IMR-90 (cell line): ENCODE measurements around the gene IRAK3. TPM values are rescaled to one million over a fixed set of nuclear protein-coding genes. Genes with fewer than 3 reads are reported as not detected.

Experiments used
- ATAC-seq: fragments of 200-7000 bp; cut with Tn5 transposase; 2 replicates; pipeline ENCODE4 v1.9.1; 2020; ENCODE audit warnings: low read depth, mild to moderate bottlenecking, moderate library complexity
- BruUV-seq: library from RNA; stranded (reverse); fragments of 400-500 nt; replicated peaks from 2 replicates; lab custom pipeline; 2021; lab: Mats Ljungman, UMichigan
- CTCF ChIA-PET: fragments of 300-600 bp; formaldehyde crosslinking; extraction: SDS; loops from one replicate; lab custom pipeline; 2021; ENCODE audit warnings: antibody characterized with exemption; lab: Yijun Ruan, JAX
- POLR2A ChIA-PET: fragments of 300-600 bp; sonication (Branson Sonifier 250); formaldehyde crosslinking; loops from one replicate; lab custom pipeline; 2022; ENCODE audit warnings: antibody characterized with exemption; ENCODE audit not compliant: unreplicated experiment; lab: Charles Lee
- DNase-seq: peaks from one replicate; pipeline ENCODE4 v3.0.0; 2013
- H2AFZ ChIP-seq: replicated peaks from 2 replicates; pipeline ENCODE3; 2013; ENCODE audit warnings: low read length, mild to moderate bottlenecking; ENCODE audit not compliant: poor library complexity
- H2AK5ac ChIP-seq: 2 replicates; pipeline ENCODE4 v1.6.1; 2013; ENCODE audit warnings: low read depth, low read length, inconsistent platforms
- H2AK9ac ChIP-seq: replicated peaks from 2 replicates; pipeline ENCODE3; 2013; ENCODE audit warnings: mild to moderate bottlenecking, low read depth, low read length, moderate library complexity; ENCODE audit not compliant: poor library complexity
- H2BK120ac ChIP-seq: 2 replicates; pipeline ENCODE4 v1.6.1; 2013; ENCODE audit warnings: low read depth, low read length, inconsistent platforms
- H2BK15ac ChIP-seq: 3 replicates; pipeline ENCODE4 v1.6.1; 2013; ENCODE audit warnings: low read depth, low read length, inconsistent platforms
- H2BK20ac ChIP-seq: 2 replicates; pipeline ENCODE4 v1.6.1; 2013; ENCODE audit warnings: low read depth, mild to moderate bottlenecking, inconsistent platforms, low read length, moderate library complexity
- H2BK5ac ChIP-seq: 2 replicates; pipeline ENCODE4 v1.6.1; 2013; ENCODE audit warnings: mild to moderate bottlenecking, low read depth, low read length, inconsistent platforms; ENCODE audit not compliant: poor library complexity, severe bottlenecking
- H3K14ac ChIP-seq: replicated peaks from 2 replicates; pipeline ENCODE4 v1.6.1; 2013; ENCODE audit warnings: low read depth, low read length, inconsistent platforms
- H3K18ac ChIP-seq: 2 replicates; pipeline ENCODE4 v1.6.1; 2013; ENCODE audit warnings: low read depth, low read length, control low read depth
- H3K23ac ChIP-seq: 2 replicates; pipeline ENCODE4 v1.6.1; 2013; ENCODE audit warnings: low read depth, low read length, inconsistent platforms
- H3K27ac ChIP-seq: 2 replicates; pipeline ENCODE4 v1.5.1; 2013; ENCODE audit warnings: mild to moderate bottlenecking, control low read depth, low read length; ENCODE audit not compliant: insufficient read depth
- H3K27me3 ChIP-seq: 2 replicates; pipeline ENCODE4 v1.6.1; 2013; ENCODE audit warnings: low read length; ENCODE audit not compliant: control insufficient read depth, insufficient read depth
- H3K36me3 ChIP-seq: 2 replicates; pipeline ENCODE4 v1.6.1; 2013; ENCODE audit warnings: low read length, mixed read lengths; ENCODE audit not compliant: control insufficient read depth, insufficient read depth
- H3K4ac ChIP-seq: 2 replicates; pipeline ENCODE4 v1.6.1; 2013; ENCODE audit warnings: low read depth, low read length, inconsistent platforms
- H3K4me1 ChIP-seq: 2 replicates; pipeline ENCODE4 v1.6.1; 2013; ENCODE audit warnings: low read length, mixed read lengths; ENCODE audit not compliant: control insufficient read depth, insufficient read depth
- H3K4me2 ChIP-seq: 2 replicates; pipeline ENCODE4 v1.6.1; 2013; ENCODE audit warnings: low read depth, mild to moderate bottlenecking, control low read depth, low read length, moderate library complexity
- H3K4me3 ChIP-seq: 2 replicates; pipeline ENCODE4 v1.5.1; 2013; ENCODE audit warnings: low read depth, mild to moderate bottlenecking, control low read depth, low read length, moderate library complexity; ENCODE audit not compliant: insufficient read depth
- H3K56ac ChIP-seq: 2 replicates; pipeline ENCODE4 v1.6.1; 2013; ENCODE audit warnings: low read length, inconsistent platforms; ENCODE audit not compliant: insufficient read depth; ENCODE audit errors: extremely low read depth
- H3K79me1 ChIP-seq, 2 experiments: 2 replicates each; pipeline ENCODE4 v1.6.1; 2013; ENCODE audit warnings: low read length in 2 of 2, inconsistent platforms in 1 of 2, low read depth in 1 of 2
- H3K9ac ChIP-seq: 2 replicates; pipeline ENCODE4 v1.6.1; 2013; ENCODE audit warnings: low read depth, low read length, control low read depth
- H3K9me1 ChIP-seq: 2 replicates; pipeline ENCODE4 v1.6.1; 2013; ENCODE audit warnings: low read length, inconsistent platforms; ENCODE audit not compliant: insufficient read depth
- H3K9me3 ChIP-seq: 2 replicates; pipeline ENCODE4 v1.6.1; 2013; ENCODE audit warnings: low read length; ENCODE audit not compliant: control insufficient read depth, insufficient read depth
- H4K20me1 ChIP-seq: 2 replicates; pipeline ENCODE4 v1.6.1; 2013; ENCODE audit warnings: low read length, inconsistent platforms; ENCODE audit not compliant: insufficient read depth
- H4K5ac ChIP-seq: 2 replicates; pipeline ENCODE4 v1.6.1; 2013; ENCODE audit warnings: mild to moderate bottlenecking, low read depth, low read length, control low read depth
- H4K8ac ChIP-seq, 2 experiments: 2 replicates each; pipeline ENCODE4 v1.6.1; 2013; ENCODE audit warnings: low read depth in 2 of 2, low read length in 2 of 2, control low read depth in 1 of 2, inconsistent platforms in 1 of 2
- H4K91ac ChIP-seq: 2 replicates; pipeline ENCODE4 v1.6.1; 2013; ENCODE audit warnings: low read depth, low read length, inconsistent platforms; ENCODE audit not compliant: insufficient read depth
- BHLHE40 ChIP-seq: fragments of 150-350 bp; IDR thresholded peaks from 2 replicates; pipeline ENCODE4 v1.6.1; 2016; ENCODE audit warnings: mild to moderate bottlenecking, low read depth, low read length
- CEBPB ChIP-seq: IDR thresholded peaks from 2 replicates; pipeline ENCODE4 v1.6.1; 2012; ENCODE audit warnings: low read depth, low read length, improper control_type of control experiment
- CHD1 ChIP-seq: IDR thresholded peaks from 2 replicates; pipeline ENCODE4 v1.6.1; 2012; ENCODE audit warnings: low read depth, low read length, improper control_type of control experiment
- FOS ChIP-seq: fragments of 150-350 bp; IDR thresholded peaks from 2 replicates; pipeline ENCODE4 v1.6.1; 2016; ENCODE audit warnings: low read depth, low read length
- MAFK ChIP-seq: IDR thresholded peaks from 2 replicates; pipeline ENCODE4 v1.6.1; 2012; ENCODE audit warnings: low read depth, low read length, improper control_type of control experiment
- MAZ ChIP-seq: IDR thresholded peaks from 2 replicates; pipeline ENCODE4 v1.6.1; 2012; ENCODE audit warnings: low read depth, mild to moderate bottlenecking, low read length, improper control_type of control experiment, moderate library complexity, borderline replicate concordance
- MXI1 ChIP-seq: IDR thresholded peaks from 2 replicates; pipeline ENCODE4 v1.6.1; 2012; ENCODE audit warnings: low read depth, mild to moderate bottlenecking, low read length, moderate library complexity, borderline replicate concordance
- NFE2L2 ChIP-seq: fragments of 150-350 bp; IDR thresholded peaks from 2 replicates; pipeline ENCODE4 v1.6.1; 2016; ENCODE audit warnings: low read depth, mild to moderate bottlenecking, low read length
- POLR2A ChIP-seq: IDR thresholded peaks from 2 replicates; pipeline ENCODE4 v1.6.1; 2012; ENCODE audit warnings: mild to moderate bottlenecking, low read depth, low read length
- RAD21 ChIP-seq: IDR thresholded peaks from 2 replicates; pipeline ENCODE4 v1.6.1; 2012; ENCODE audit warnings: low read length, improper control_type of control experiment
- RCOR1 ChIP-seq: IDR thresholded peaks from 2 replicates; pipeline ENCODE4 v1.6.1; 2012; ENCODE audit warnings: mild to moderate bottlenecking, low read length, improper control_type of control experiment; ENCODE audit not compliant: insufficient replicate concordance
- RFX5 ChIP-seq: IDR thresholded peaks from 2 replicates; pipeline ENCODE4 v1.8.0; 2012; ENCODE audit warnings: low read depth, mild to moderate bottlenecking, low read length, moderate library complexity
- SMC3 ChIP-seq: fragments of 150-350 bp; IDR thresholded peaks from 2 replicates; pipeline ENCODE4 v1.6.1; 2016; ENCODE audit warnings: low read depth, mild to moderate bottlenecking, antibody characterized with exemption, low read length, moderate library complexity
- WGBS, 2 experiments: methylation state at CpG; one replicate each; pipeline versions ENCODE4 v1.1.5 to v1.1.7; 2013; ENCODE audit warnings: missing lambda C conversion rate in 2 of 2; ENCODE audit not compliant: insufficient read length in 1 of 2; ENCODE audit errors: extremely low coverage in 2 of 2; 5-methylcytosine and 5-hydroxymethylcytosine counted together
- dilution Hi-C: fragments of 300-500 bp; cut with HindIII; formaldehyde crosslinking; loops from one replicate; pipeline ENCODE4 v1.14.3; 2018; ENCODE audit warnings: low sequenced_read_pairs; ENCODE audit not compliant: unreplicated experiment
- in situ Hi-C: fragments of 300-500 bp; cut with MboI; formaldehyde crosslinking; loops from 3 replicates; pipeline ENCODE4 v1.14.3; 2019; ENCODE audit warnings: low sequenced_read_pairs, inconsistent platforms, mixed read lengths
- intact Hi-C: fragments of 100-400 bp; cut with micrococcal nuclease; formaldehyde crosslinking; loops from 2 replicates; pipeline ENCODE4 v1.10.0; 2022
- polyA plus RNA-seq, 3 experiments: library from polyadenylated mRNA; depleted of rRNA; stranded (reverse); fragments of >200 nt; gene quantifications; 2 replicates each; pipeline ENCODE4 v1.2.3, GENCODE V29; 2012; ENCODE audit warnings: low replicate concordance in 1 of 3
- total RNA-seq: library from RNA; depleted of rRNA; stranded (reverse); fragments of >200 nt; gene quantifications from 2 replicates; pipeline ENCODE4 v1.2.3, GENCODE V29; 2012
- TF ChIP-seq, protein P1 (sequence below): fragments of 150-350 bp; IDR thresholded peaks from 2 replicates; pipeline ENCODE4 v1.6.1; 2017; ENCODE audit warnings: mild to moderate bottlenecking, antibody characterized with exemption, low read length, low read depth
- TF ChIP-seq, protein P2 (sequence below): fragments of 150-350 bp; IDR thresholded peaks from 2 replicates; pipeline ENCODE4 v1.6.1; 2016; ENCODE audit warnings: low read depth, mild to moderate bottlenecking, low read length, moderate library complexity, borderline replicate concordance
- TF ChIP-seq, protein P3 (sequence below): conservative IDR thresholded peaks from 2 replicates; pipeline ENCODE4 v1.5.1; 2012; ENCODE audit warnings: mild to moderate bottlenecking, low read depth, low read length, improper control_type of control experiment

The IRAK3 gene
- total and polyA plus RNA-seq, 2 of the 4 experiments (the other 2 are of a cell fraction), result 0.53 to 0.72 TPM

DNA sequence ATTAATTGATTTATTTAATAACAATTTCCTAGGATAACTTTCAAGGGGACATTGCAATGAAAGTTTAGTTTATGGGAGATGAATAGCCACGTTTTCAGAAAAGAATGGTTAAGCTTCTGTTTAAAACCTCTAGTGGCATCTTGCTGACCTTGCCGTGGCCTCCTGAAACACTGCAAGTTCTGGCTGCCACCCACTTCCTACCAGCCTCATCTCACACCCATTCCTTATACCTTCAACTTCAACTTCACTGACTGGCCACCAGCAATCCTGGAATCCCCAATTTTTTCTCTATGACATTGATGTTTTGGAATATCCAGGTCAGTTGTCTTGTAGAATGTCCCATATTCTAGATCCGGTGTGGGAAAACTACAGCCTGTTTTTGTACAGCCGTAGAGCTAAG, 108.1 kb downstream of the IRAK3 start:
- intact Hi-C loops (no loop called here), dilution Hi-C loops (no loop called here), in situ Hi-C loops (no loop called here)
- no peak overlapping the region for H3K27ac ChIP-seq
- H2AFZ ChIP-seq, result no peak overlapping the region
- ChIA-PET CTCF (no interaction called here), POLR2A (no interaction called here)
- H4K8ac ChIP-seq, result no peak overlapping the region
- TF ChIP-seq RCOR1, result no peak
- TF ChIP-seq NFE2L2, result no peak
- TF ChIP-seq, protein P1, sequence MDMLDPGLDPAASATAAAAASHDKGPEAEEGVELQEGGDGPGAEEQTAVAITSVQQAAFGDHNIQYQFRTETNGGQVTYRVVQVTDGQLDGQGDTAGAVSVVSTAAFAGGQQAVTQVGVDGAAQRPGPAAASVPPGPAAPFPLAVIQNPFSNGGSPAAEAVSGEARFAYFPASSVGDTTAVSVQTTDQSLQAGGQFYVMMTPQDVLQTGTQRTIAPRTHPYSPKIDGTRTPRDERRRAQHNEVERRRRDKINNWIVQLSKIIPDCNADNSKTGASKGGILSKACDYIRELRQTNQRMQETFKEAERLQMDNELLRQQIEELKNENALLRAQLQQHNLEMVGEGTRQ, result no peak
- TF ChIP-seq MAZ, result no peak
- no peak for TF ChIP-seq POLR2A
- no peak for TF ChIP-seq MXI1
- TF ChIP-seq FOS, result no peak
- no peak for TF ChIP-seq SMC3
- TF ChIP-seq CEBPB, result no peak
- TF ChIP-seq MAFK, result no peak
- TF ChIP-seq, protein P2, sequence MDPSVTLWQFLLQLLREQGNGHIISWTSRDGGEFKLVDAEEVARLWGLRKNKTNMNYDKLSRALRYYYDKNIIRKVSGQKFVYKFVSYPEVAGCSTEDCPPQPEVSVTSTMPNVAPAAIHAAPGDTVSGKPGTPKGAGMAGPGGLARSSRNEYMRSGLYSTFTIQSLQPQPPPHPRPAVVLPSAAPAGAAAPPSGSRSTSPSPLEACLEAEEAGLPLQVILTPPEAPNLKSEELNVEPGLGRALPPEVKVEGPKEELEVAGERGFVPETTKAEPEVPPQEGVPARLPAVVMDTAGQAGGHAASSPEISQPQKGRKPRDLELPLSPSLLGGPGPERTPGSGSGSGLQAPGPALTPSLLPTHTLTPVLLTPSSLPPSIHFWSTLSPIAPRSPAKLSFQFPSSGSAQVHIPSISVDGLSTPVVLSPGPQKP, result no peak
- TF ChIP-seq BHLHE40, result no peak
- TF ChIP-seq RAD21, result no peak
- TF ChIP-seq CHD1, result no peak
- TF ChIP-seq, protein P3, sequence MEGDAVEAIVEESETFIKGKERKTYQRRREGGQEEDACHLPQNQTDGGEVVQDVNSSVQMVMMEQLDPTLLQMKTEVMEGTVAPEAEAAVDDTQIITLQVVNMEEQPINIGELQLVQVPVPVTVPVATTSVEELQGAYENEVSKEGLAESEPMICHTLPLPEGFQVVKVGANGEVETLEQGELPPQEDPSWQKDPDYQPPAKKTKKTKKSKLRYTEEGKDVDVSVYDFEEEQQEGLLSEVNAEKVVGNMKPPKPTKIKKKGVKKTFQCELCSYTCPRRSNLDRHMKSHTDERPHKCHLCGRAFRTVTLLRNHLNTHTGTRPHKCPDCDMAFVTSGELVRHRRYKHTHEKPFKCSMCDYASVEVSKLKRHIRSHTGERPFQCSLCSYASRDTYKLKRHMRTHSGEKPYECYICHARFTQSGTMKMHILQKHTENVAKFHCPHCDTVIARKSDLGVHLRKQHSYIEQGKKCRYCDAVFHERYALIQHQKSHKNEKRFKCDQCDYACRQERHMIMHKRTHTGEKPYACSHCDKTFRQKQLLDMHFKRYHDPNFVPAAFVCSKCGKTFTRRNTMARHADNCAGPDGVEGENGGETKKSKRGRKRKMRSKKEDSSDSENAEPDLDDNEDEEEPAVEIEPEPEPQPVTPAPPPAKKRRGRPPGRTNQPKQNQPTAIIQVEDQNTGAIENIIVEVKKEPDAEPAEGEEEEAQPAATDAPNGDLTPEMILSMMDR, result no peak
- TF ChIP-seq RFX5, result no peak
- DNase-seq (no peak), ATAC-seq (no peak)
- H2BK120ac ChIP-seq, result no peak overlapping the region
- no peak overlapping the region for H4K5ac ChIP-seq
- no peak overlapping the region for H2AK9ac ChIP-seq
- no peak overlapping the region for H3K4me3 ChIP-seq
- no peak overlapping the region for H2BK20ac ChIP-seq
- H2BK15ac ChIP-seq, result no peak overlapping the region
- peaks cover 7% of the 10 kb centered on the region for H3K27me3 ChIP-seq
- H3K4me1 ChIP-seq, result no peaks in the 10 kb centered on the region
- no peak overlapping the region for H3K18ac ChIP-seq
- no peak overlapping the region for H2BK5ac ChIP-seq
- no peaks in the 10 kb centered on the region for H3K79me1 ChIP-seq
- no peak overlapping the region for H3K56ac ChIP-seq
- H3K9me3 ChIP-seq, result no peaks in the 10 kb centered on the region
- H2AK5ac ChIP-seq, result no peak overlapping the region
- no peak overlapping the region for H3K4ac ChIP-seq
- H3K14ac ChIP-seq, result no peak overlapping the region
- no TSS peak for BruUV-seq
- H3K9ac ChIP-seq, result no peak overlapping the region
- H3K23ac ChIP-seq, result no peak overlapping the region
- no peaks in the 10 kb centered on the region for H4K20me1 ChIP-seq
- no peak overlapping the region for H4K91ac ChIP-seq
- H3K9me1 ChIP-seq, result no peaks in the 10 kb centered on the region
- no peak overlapping the region for H3K4me2 ChIP-seq
- H3K36me3 ChIP-seq, result no peaks in the 10 kb centered on the region
- WGBS, 2 experiments, result no CpG with 5 or more reads among the region's 4 CpGs
